Endothelial cell of umbilical vein (primary cell): ENCODE results near the gene MROH2A.

Experiments
- POLR2A ChIP-seq: IDR thresholded peaks from 2 replicates; pipeline ENCODE4 v1.6.1; 2012; ENCODE audit warnings: low read depth, mild to moderate bottlenecking, control low read depth, low read length
- TF ChIP-seq, protein P1 (sequence below): IDR thresholded peaks from 2 replicates; pipeline ENCODE4 v1.6.1; 2011; ENCODE audit not compliant: insufficient read depth, insufficient read length

DNA sequence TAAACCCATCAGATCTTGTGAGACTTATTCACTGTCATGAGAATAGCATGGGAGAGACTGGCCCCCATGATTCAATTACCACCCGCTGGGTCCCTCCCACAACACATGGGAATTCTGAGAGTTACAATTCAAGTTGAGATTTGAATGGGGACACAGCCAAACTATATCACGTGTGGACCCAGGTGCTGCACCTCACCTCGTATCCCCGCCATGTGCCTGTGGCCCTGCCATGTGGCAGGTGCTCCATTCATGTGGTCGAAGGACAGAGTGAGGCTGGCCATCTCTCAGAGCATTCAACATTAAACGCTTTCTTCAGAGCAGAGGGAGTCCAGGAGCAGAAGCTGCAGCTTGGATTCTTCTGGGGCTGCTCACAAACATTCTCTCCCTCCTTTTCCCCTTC lies 32.3 kb downstream of the MROH2A start:
- TF ChIP-seq, protein P1, sequence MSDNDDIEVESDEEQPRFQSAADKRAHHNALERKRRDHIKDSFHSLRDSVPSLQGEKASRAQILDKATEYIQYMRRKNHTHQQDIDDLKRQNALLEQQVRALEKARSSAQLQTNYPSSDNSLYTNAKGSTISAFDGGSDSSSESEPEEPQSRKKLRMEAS: no peak
- no peak for TF ChIP-seq POLR2A
